ENCODE measurements around the gene AGAP1. TPM values are rescaled to one million over a fixed set of nuclear protein-coding genes. Genes with fewer than 3 reads are reported as not detected.

AGAP1 gene
- total RNA-seq, 1 experiment from 2014 or later = 25.8 TPM

DNA sequence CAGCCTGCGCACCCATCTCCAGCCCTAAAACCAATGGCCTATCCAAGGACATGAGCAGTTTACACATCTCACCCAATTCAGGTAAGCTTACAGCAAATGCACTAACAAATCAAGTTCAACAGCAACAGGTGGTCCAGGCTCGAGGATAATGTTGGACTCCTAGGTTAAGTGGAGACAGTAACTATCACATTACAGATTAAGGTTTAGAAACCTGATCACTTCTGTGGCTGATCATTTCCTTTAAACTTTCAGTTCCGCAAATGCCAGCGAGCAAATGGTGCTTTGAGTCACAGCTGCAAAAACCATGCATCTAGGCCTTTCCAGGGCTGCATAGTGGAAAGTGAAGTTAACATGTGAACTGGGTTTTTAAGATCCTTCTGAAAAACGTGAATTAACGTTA is 415.0 kb downstream of the AGAP1 start:
- no peaks in the 10 kb centered on the region for H3K9me3 Mint-ChIP-seq
- Histone ChIP-seq H3K18ac (ENCODE audit: insufficient read length, low read depth, low read length) (no peak overlapping the region), H3K27ac (ENCODE audit: insufficient read length, low read depth, low read length) (no peak overlapping the region), H3K79me1 (ENCODE audit: insufficient read depth, low read depth, low read length, poor library complexity, severe bottlenecking) (no peaks in the 10 kb centered on the region), H3K79me2 (ENCODE audit: insufficient read depth, low read length) (no peaks in the 10 kb centered on the region), H4K91ac (ENCODE audit: insufficient read length, low read depth, low read length) (no peak overlapping the region), H2BK5ac (ENCODE audit: insufficient read length, low read length) (no peak overlapping the region), H3K23me2 (ENCODE audit: insufficient read length, low read depth, low read length, poor library complexity, severe bottlenecking) (no peaks in the 10 kb centered on the region), H4K8ac (replicated peaks; ENCODE audit: insufficient read length, low read depth, low read length) (no peak overlapping the region), H4K5ac (ENCODE audit: insufficient read length, low read depth, low read length) (no peak overlapping the region), H2BK120ac (ENCODE audit: low read depth, low read length, poor library complexity, severe bottlenecking) (no peak overlapping the region), H3K4me1 (ENCODE audit: insufficient read depth, low read length) (no peaks in the 10 kb centered on the region; the same call in 1 of the 2 replicates), H3K9me3 (ENCODE audit: control insufficient read depth, low read depth, low read length) (no peaks in the 10 kb centered on the region), H3K4me2 (ENCODE audit: insufficient read depth, insufficient read length, low read length) (no peak overlapping the region), H2AFZ (ENCODE audit: low read length) (no peak overlapping the region), H3K14ac (ENCODE audit: insufficient read depth, low read length) (no peak overlapping the region), H3K4ac (ENCODE audit: low read depth, low read length) (no peak overlapping the region), H2BK15ac (ENCODE audit: low read depth, low read length) (no peak overlapping the region), H3K56ac (ENCODE audit: insufficient read length, low read depth, low read length) (no peak overlapping the region), H3K23ac (ENCODE audit: insufficient read length, low read depth, low read length) (no peak overlapping the region), H2BK12ac (ENCODE audit: insufficient read length, low read depth, low read length) (no peak overlapping the region), H2BK20ac (ENCODE audit: low read depth, low read length, poor library complexity, severe bottlenecking) (no peak overlapping the region), H3K9ac (ENCODE audit: extremely low read depth, insufficient read length, low read length) (no peak overlapping the region), H3T11ph (ENCODE audit: low read length) (no peak overlapping the region), H3K27me3 (ENCODE audit: insufficient read depth, low read length) (no peaks in the 10 kb centered on the region), H2AK5ac (ENCODE audit: insufficient read length, low read length) (no peak overlapping the region), H4K20me1 (ENCODE audit: control insufficient read depth, insufficient read depth, insufficient read length) (no peaks in the 10 kb centered on the region)
- TF ChIP-seq, protein P1, sequence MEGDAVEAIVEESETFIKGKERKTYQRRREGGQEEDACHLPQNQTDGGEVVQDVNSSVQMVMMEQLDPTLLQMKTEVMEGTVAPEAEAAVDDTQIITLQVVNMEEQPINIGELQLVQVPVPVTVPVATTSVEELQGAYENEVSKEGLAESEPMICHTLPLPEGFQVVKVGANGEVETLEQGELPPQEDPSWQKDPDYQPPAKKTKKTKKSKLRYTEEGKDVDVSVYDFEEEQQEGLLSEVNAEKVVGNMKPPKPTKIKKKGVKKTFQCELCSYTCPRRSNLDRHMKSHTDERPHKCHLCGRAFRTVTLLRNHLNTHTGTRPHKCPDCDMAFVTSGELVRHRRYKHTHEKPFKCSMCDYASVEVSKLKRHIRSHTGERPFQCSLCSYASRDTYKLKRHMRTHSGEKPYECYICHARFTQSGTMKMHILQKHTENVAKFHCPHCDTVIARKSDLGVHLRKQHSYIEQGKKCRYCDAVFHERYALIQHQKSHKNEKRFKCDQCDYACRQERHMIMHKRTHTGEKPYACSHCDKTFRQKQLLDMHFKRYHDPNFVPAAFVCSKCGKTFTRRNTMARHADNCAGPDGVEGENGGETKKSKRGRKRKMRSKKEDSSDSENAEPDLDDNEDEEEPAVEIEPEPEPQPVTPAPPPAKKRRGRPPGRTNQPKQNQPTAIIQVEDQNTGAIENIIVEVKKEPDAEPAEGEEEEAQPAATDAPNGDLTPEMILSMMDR (conservative IDR thresholded peaks at IDR 0.05) = no peak
- H3K4me3 Mint-ChIP-seq = no peak overlapping the region
- no peak for DNase-seq
- WGBS (ENCODE audit: extremely low coverage, insufficient read length, low lambda C conversion rate) = no CpG with 5 or more reads among the region's 6 CpGs
- peaks cover 0 to 8% (median 3%) of the 10 kb centered on the region in 3 experiments; a peak in 4 of 7 replicates for H3K36me3 Mint-ChIP-seq (ENCODE audit: insufficient read depth in 1 of 3, low read depth in 3 of 3)
- peaks cover 7% of the 10 kb centered on the region for H3K27me3 Mint-ChIP-seq (ENCODE audit: low read depth)
- H3K4me1 Mint-ChIP-seq = peaks cover 13 to 16% of the 10 kb centered on the region in 2 experiments
- H3K27ac Mint-ChIP-seq = peak overlapping the region in 1 of 3 experiments; percentile 50; a peak in 1 of 7 replicates

All from H9 (cell line).